HepG2 (cell line): ENCODE measurements around the gene USP14. TPM values are rescaled to one million over a fixed set of nuclear protein-coding genes. Genes with fewer than 3 reads are reported as not detected.
"Not testable (repeated sequence)": the region's sequence is repeated elsewhere in the genome, so short reads cannot be mapped to it uniquely, and the experiment has no call there.

ENCODE experiments used
- ATF7 ChIP-seq, 2 experiments: fragments of 450-650 bp in 1 of 2; sonication (generic) in 1 of 2; formaldehyde crosslinking in 1 of 2; IDR thresholded peaks; 2 replicates each; pipeline versions ENCODE4 v1.4.0 to v1.6.1; 2016 to 2020; ENCODE audit warnings: antibody characterized with exemption in 1 of 2, mild to moderate bottlenecking in 1 of 2, missing genetic modification reagents in 1 of 2
- CEBPB ChIP-seq: IDR thresholded peaks from 2 replicates; pipeline ENCODE4 v1.6.1; 2011; ENCODE audit warnings: low read depth, low read length, improper control_type of control experiment, borderline replicate concordance
- CREB1 ChIP-seq, 2 experiments: fragments of 450-650 bp in 1 of 2; IDR thresholded peaks; 2 replicates each; pipeline ENCODE4 v1.6.1; 2016 to 2017; ENCODE audit warnings: control low read depth in 1 of 2, mild to moderate bottlenecking in 1 of 2, missing compliant biosample characterization in 1 of 2, missing genetic modification characterization in 1 of 2
- FOXA3 ChIP-seq: IDR thresholded peaks from 2 replicates; pipeline ENCODE4 v1.6.1; 2016; ENCODE audit warnings: missing genetic modification reagents, missing compliant biosample characterization
- GATAD2A ChIP-seq: IDR thresholded peaks from 2 replicates; pipeline ENCODE4 v1.6.1; 2016
- KLF16 ChIP-seq, 2 experiments: sonication (generic) in 1 of 2; formaldehyde crosslinking in 1 of 2; IDR thresholded peaks; 2 replicates each; pipeline versions ENCODE4 v1.6.1 to v1.8.0; 2016 to 2023; ENCODE audit warnings: missing genetic modification reagents in 2 of 2, missing compliant biosample characterization in 1 of 2
- NR2C2 ChIP-seq: sonication (generic); formaldehyde crosslinking; IDR thresholded peaks from 2 replicates; pipeline ENCODE4 v1.4.0; 2020; ENCODE audit warnings: missing genetic modification reagents, mild to moderate bottlenecking, moderate library complexity, borderline replicate concordance
- PAXIP1 ChIP-seq: sonication (generic); formaldehyde crosslinking; conservative IDR thresholded peaks from 2 replicates; pipeline ENCODE4 v1.4.0; 2020; ENCODE audit warnings: mild to moderate bottlenecking, missing genetic modification reagents, moderate library complexity
- PITX1 ChIP-seq: sonication (generic); formaldehyde crosslinking; IDR thresholded peaks from 2 replicates; pipeline ENCODE4 v1.5.1; 2020; ENCODE audit warnings: mild to moderate bottlenecking, missing genetic modification reagents
- RARG ChIP-seq: sonication (generic); formaldehyde crosslinking; IDR thresholded peaks from 2 replicates; pipeline ENCODE4 v1.4.0; 2020; ENCODE audit warnings: low read depth, mild to moderate bottlenecking, missing genetic modification reagents
- RCOR2 ChIP-seq: IDR thresholded peaks from 2 replicates; pipeline ENCODE4 v1.6.1; 2016; ENCODE audit warnings: missing biosample characterization, missing genetic modification reagents
- RERE ChIP-seq: IDR thresholded peaks from 2 replicates; pipeline ENCODE4 v1.6.1; 2016; ENCODE audit warnings: low read depth, missing genetic modification reagents, missing compliant biosample characterization
- SOX6 ChIP-seq, 2 experiments: fragments of 450-650 bp in 1 of 2; sonication (generic) in 1 of 2; formaldehyde crosslinking in 1 of 2; IDR thresholded peaks; 2 replicates each; pipeline versions ENCODE4 v1.4.0 to v1.6.1; 2017 to 2020; ENCODE audit warnings: antibody characterized with exemption in 1 of 2, mild to moderate bottlenecking in 1 of 2, missing genetic modification reagents in 1 of 2
- TBX2 ChIP-seq: sonication (generic); formaldehyde crosslinking; IDR thresholded peaks from 2 replicates; pipeline ENCODE4 v1.5.0; 2020; ENCODE audit warnings: missing genetic modification reagents, mild to moderate bottlenecking, borderline replicate concordance
- polyA plus RNA-seq, 8 experiments: library from polyadenylated mRNA; depleted of rRNA in 3 of 8; stranded (reverse) in 7 of 8; unstranded in 1 of 8; fragments of >200 nt; fragmentation: Illumina TruSeq in 4 of 8; extraction: Trizol in 4 of 8; gene quantifications; 2 replicates each; pipeline versions ENCODE4 v1.2.1 to v1.2.3, GENCODE V29; 2011 to 2016; ENCODE audit warnings: low read depth in 4 of 8, missing spikeins in 1 of 8, mixed read lengths in 1 of 8; ENCODE audit not compliant: insufficient read depth in 1 of 8
- total RNA-seq, 5 experiments: library from RNA; depleted of rRNA; stranded (reverse); fragments of >200 nt; fragmentation: Illumina TruSeq; extraction: Trizol; gene quantifications; 2 replicates each; pipeline ENCODE4 v1.2.3, GENCODE V29; 2016; ENCODE audit warnings: low read depth in 1 of 5
- TF ChIP-seq, protein P1 (sequence below): sonication (generic); formaldehyde crosslinking; IDR thresholded peaks from 2 replicates; pipeline ENCODE4 v1.8.0; 2022; ENCODE audit warnings: missing genetic modification reagents, mild to moderate bottlenecking, moderate library complexity, borderline replicate concordance

The USP14 gene
- total and polyA plus RNA-seq, 2 of the 13 experiments (the other 11 are each of a cell fraction or from before 2014, with no cell fraction given): 14.7 to 16.6 TPM

DNA sequence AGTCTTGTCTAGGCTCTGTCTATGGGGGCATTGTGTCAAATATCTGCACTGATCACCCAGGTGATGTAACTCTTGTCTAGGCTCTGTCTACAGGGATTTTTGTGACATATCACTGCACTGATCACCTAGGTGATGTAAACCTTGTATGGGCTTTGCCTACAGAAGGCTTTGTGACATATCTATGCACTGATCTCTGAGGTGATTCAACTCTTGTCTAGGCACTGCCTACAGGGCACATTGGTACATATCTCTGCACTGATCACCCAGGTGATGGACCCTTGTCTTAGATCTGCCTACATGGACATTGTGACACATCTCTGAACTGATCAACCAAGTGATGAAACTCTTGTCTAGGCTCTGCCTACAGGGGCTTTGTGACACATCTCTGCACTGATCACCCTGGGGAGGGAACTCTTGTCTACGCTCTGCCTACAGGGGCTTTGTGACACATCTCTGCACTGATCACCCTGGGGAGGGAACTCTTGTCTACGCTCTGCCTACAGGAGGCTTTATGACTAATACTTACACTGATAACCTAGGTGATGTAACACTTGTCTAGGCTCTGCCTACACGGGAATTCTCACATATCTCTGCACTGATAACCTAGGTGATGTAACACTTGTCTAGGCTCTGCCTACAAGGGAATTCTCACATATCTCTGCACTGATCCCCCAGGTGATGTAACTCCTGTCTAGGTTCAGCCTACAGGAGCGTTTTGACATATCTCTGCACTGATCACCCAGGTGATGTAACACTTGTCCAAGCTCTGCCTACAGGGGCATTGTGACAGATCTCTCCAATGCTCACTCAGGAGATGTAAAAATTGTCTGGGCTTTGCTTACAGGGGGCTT lies 47.8 kb upstream of the USP14 start (continued):
- TF ChIP-seq SOX6, ATF7 (IDR thresholded peaks at IDR 0.05): not testable (repeated sequence)
- TF ChIP-seq SOX6 (CRISPR knock-in tag; IDR thresholded peaks at IDR 0.05) (peak; percentile 71), FOXA3 (peak; percentile 19; the same call in 1 of the 2 replicates), RCOR2 (0 out of 2 replicates have a peak, but pooled peaks have one; percentile 36), PITX1 (CRISPR knock-in tag) (0 out of 2 replicates have a peak, but pooled peaks have one; percentile 10), ATF7 (CRISPR knock-in tag; IDR thresholded peaks at IDR 0.05) (0 out of 2 replicates have a peak, but pooled peaks have one; percentile 46), KLF16 (CRISPR knock-in tag; IDR thresholded peaks at IDR 0.05) (peak in 1 of 2 experiments; percentile 46; a peak in 1 of 4 replicates), RARG (0 out of 2 replicates have a peak, but pooled peaks have one; percentile 23), PAXIP1 (CRISPR knock-in tag) (peak; percentile 26; the same call in 1 of the 2 replicates), TBX2 (CRISPR knock-in tag) (peak; percentile 50; the same call in 1 of the 2 replicates), GATAD2A (CRISPR knock-in tag) (peak; percentile 67), CEBPB (peak; percentile 58), NR2C2 (peak; percentile 29; the same call in 1 of the 2 replicates), RERE (CRISPR knock-in tag) (peak; percentile 44; the same call in 1 of the 2 replicates), CREB1 (IDR thresholded peaks at IDR 0.05) (peak; percentile 65), CREB1 (CRISPR knock-in tag; IDR thresholded peaks at IDR 0.05) (peak; percentile 56)
- TF ChIP-seq, protein P1, sequence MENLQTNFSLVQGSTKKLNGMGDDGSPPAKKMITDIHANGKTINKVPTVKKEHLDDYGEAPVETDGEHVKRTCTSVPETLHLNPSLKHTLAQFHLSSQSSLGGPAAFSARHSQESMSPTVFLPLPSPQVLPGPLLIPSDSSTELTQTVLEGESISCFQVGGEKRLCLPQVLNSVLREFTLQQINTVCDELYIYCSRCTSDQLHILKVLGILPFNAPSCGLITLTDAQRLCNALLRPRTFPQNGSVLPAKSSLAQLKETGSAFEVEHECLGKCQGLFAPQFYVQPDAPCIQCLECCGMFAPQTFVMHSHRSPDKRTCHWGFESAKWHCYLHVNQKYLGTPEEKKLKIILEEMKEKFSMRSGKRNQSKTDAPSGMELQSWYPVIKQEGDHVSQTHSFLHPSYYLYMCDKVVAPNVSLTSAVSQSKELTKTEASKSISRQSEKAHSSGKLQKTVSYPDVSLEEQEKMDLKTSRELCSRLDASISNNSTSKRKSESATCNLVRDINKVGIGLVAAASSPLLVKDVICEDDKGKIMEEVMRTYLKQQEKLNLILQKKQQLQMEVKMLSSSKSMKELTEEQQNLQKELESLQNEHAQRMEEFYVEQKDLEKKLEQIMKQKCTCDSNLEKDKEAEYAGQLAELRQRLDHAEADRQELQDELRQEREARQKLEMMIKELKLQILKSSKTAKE: peak; percentile 97
